Right lobe of liver (tissue), 4 donors: ENCODE results near the gene SPATA9.

ENCODE experiments used
- CTCF ChIP-seq, 4 donors: fragments of 200-600 bp in 3 of 4; fragments of 450-650 bp in 1 of 4; IDR thresholded peaks; one replicate each; pipeline versions ENCODE4 v1.5.1 to v1.8.0; 2016 to 2022; ENCODE audit warnings: antibody characterized with exemption in 4 of 4, mild to moderate bottlenecking in 2 of 4
- POLR2A ChIP-seq: fragments of 450-650 bp; IDR thresholded peaks from one replicate; pipeline ENCODE4 v1.6.1; 2017; ENCODE audit warnings: antibody characterized with exemption, mild to moderate bottlenecking
- donor health status: DM: no; HTN: no; CAD: no.
- donor health status: DM: no; HTN: no; CAD: no.
- donor health status: DM: no; HTN: yes; CAD: no.

GRCh38 chr5:95728494-95729114 lies 45.8 kb upstream of the SPATA9 start:
- TF ChIP-seq CTCF (IDR thresholded peaks at IDR 0.05) = no peak
- no peak for TF ChIP-seq POLR2A
